H9 (cell line): ENCODE results near the gene ADCY4. TPM values are rescaled to one million over a fixed set of nuclear protein-coding genes. Genes with fewer than 3 reads are reported as not detected.

Source experiments
- DNase-seq: peaks from one replicate; pipeline ENCODE4 v3.0.0-alpha.2; 2017
- H2AFZ ChIP-seq: one replicate; pipeline ENCODE4 v1.6.1; 2013; ENCODE audit warnings: mild to moderate bottlenecking, low read length, control low read depth, moderate library complexity
- H2AK5ac ChIP-seq: 2 replicates; pipeline ENCODE4 v1.6.1; 2013; ENCODE audit warnings: low read length, control low read depth, mixed read lengths; ENCODE audit not compliant: insufficient read length
- H2BK120ac ChIP-seq: one replicate; pipeline ENCODE4 v1.6.1; 2013; ENCODE audit warnings: low read depth, mild to moderate bottlenecking, low read length, control low read depth, inconsistent platforms; ENCODE audit not compliant: poor library complexity, severe bottlenecking
- H2BK12ac ChIP-seq: 2 replicates; pipeline ENCODE4 v1.6.1; 2013; ENCODE audit warnings: low read length, control low read depth, mixed read lengths, low read depth; ENCODE audit not compliant: insufficient read length
- H2BK15ac ChIP-seq: 2 replicates; pipeline ENCODE4 v1.6.1; 2013; ENCODE audit warnings: low read depth, low read length, control low read depth
- H2BK20ac ChIP-seq: one replicate; pipeline ENCODE4 v1.6.1; 2013; ENCODE audit warnings: low read depth, mild to moderate bottlenecking, low read length, control low read depth, inconsistent platforms; ENCODE audit not compliant: poor library complexity, severe bottlenecking
- H2BK5ac ChIP-seq: 2 replicates; pipeline ENCODE4 v1.6.1; 2013; ENCODE audit warnings: low read length, control low read depth, mixed read lengths; ENCODE audit not compliant: insufficient read length
- H3K14ac ChIP-seq: 2 replicates; pipeline ENCODE4 v1.6.1; 2013; ENCODE audit warnings: low read length, control low read depth; ENCODE audit not compliant: insufficient read depth
- H3K18ac ChIP-seq: 2 replicates; pipeline ENCODE4 v1.6.1; 2013; ENCODE audit warnings: low read depth, mild to moderate bottlenecking, mixed read lengths, low read length, control low read depth; ENCODE audit not compliant: insufficient read length
- H3K23ac ChIP-seq: 2 replicates; pipeline ENCODE4 v1.6.1; 2013; ENCODE audit warnings: low read length, control low read depth, mixed read lengths, low read depth; ENCODE audit not compliant: insufficient read length
- H3K23me2 ChIP-seq: 2 replicates; pipeline ENCODE4 v1.6.1; 2013; ENCODE audit warnings: low read depth, mild to moderate bottlenecking, mixed read lengths, low read length, control low read depth; ENCODE audit not compliant: insufficient read length, poor library complexity, severe bottlenecking
- H3K27ac ChIP-seq: 2 replicates; pipeline ENCODE4 v1.5.1; 2013; ENCODE audit warnings: low read length, control low read depth, mixed read lengths, low read depth; ENCODE audit not compliant: insufficient read length
- H3K27me3 ChIP-seq: 2 replicates; pipeline ENCODE4 v1.6.1; 2013; ENCODE audit warnings: low read length, control low read depth, inconsistent platforms; ENCODE audit not compliant: insufficient read depth
- H3K4ac ChIP-seq: 2 replicates; pipeline ENCODE4 v1.6.1; 2013; ENCODE audit warnings: low read depth, mild to moderate bottlenecking, control low read depth, inconsistent platforms, low read length, moderate library complexity
- H3K4me1 ChIP-seq: 2 replicates; pipeline ENCODE4 v1.6.1; 2013; ENCODE audit warnings: low read length, control low read depth, inconsistent platforms; ENCODE audit not compliant: insufficient read depth
- H3K4me2 ChIP-seq: 2 replicates; pipeline ENCODE4 v1.6.1; 2013; ENCODE audit warnings: low read length, control low read depth, mixed read lengths; ENCODE audit not compliant: insufficient read length, insufficient read depth
- H3K56ac ChIP-seq: 2 replicates; pipeline ENCODE4 v1.6.1; 2013; ENCODE audit warnings: low read depth, mild to moderate bottlenecking, mixed read lengths, low read length, control low read depth; ENCODE audit not compliant: insufficient read length
- H3K79me1 ChIP-seq: 2 replicates; pipeline ENCODE4 v1.6.1; 2013; ENCODE audit warnings: low read depth, mild to moderate bottlenecking, moderate library complexity, low read length, control low read depth, inconsistent platforms; ENCODE audit not compliant: insufficient read depth, poor library complexity, severe bottlenecking
- H3K79me2 ChIP-seq: 2 replicates; pipeline ENCODE4 v1.6.1; 2013; ENCODE audit warnings: low read length, control low read depth, inconsistent platforms; ENCODE audit not compliant: insufficient read depth
- H3K9ac ChIP-seq: 2 replicates; pipeline ENCODE4 v1.6.1; 2013; ENCODE audit warnings: low read length, control low read depth, mixed read lengths; ENCODE audit not compliant: insufficient read length; ENCODE audit errors: extremely low read depth
- H3K9me3 ChIP-seq: one replicate; pipeline ENCODE4 v1.6.1; 2013; ENCODE audit warnings: low read depth, low read length, inconsistent platforms; ENCODE audit not compliant: control insufficient read depth
- H3T11ph ChIP-seq: one replicate; pipeline ENCODE4 v1.6.1; 2013; ENCODE audit warnings: mild to moderate bottlenecking, low read length, control low read depth, inconsistent platforms
- H4K20me1 ChIP-seq: one replicate; pipeline ENCODE4 v1.6.1; 2013; ENCODE audit not compliant: control insufficient read depth, insufficient read length, insufficient read depth
- H4K5ac ChIP-seq: 2 replicates; pipeline ENCODE4 v1.6.1; 2013; ENCODE audit warnings: low read depth, mild to moderate bottlenecking, mixed read lengths, low read length, control low read depth; ENCODE audit not compliant: insufficient read length
- H4K8ac ChIP-seq: replicated peaks from 2 replicates; pipeline ENCODE4 v1.6.1; 2013; ENCODE audit warnings: low read length, control low read depth, mixed read lengths, low read depth; ENCODE audit not compliant: insufficient read length
- H4K91ac ChIP-seq: 2 replicates; pipeline ENCODE4 v1.6.1; 2013; ENCODE audit warnings: low read depth, mild to moderate bottlenecking, moderate library complexity, mixed read lengths, low read length, control low read depth; ENCODE audit not compliant: insufficient read length
- H3K27ac Mint-ChIP-seq, 3 experiments: 2 replicates in 2 of 3; 3 replicates in 1 of 3; pipeline ENCODE4 v1.8.0; 2020 to 2021; ENCODE audit warnings: mixed read lengths in 3 of 3, mild to moderate bottlenecking in 1 of 3, moderate library complexity in 1 of 3
- H3K27me3 Mint-ChIP-seq: 2 replicates; pipeline ENCODE4 v1.8.0; 2021; ENCODE audit warnings: low read depth, mild to moderate bottlenecking, moderate library complexity, mixed read lengths
- H3K36me3 Mint-ChIP-seq, 3 experiments: 2 replicates in 2 of 3; 3 replicates in 1 of 3; pipeline ENCODE4 v1.8.0; 2020 to 2021; ENCODE audit warnings: low read depth in 3 of 3, mixed read lengths in 3 of 3; ENCODE audit not compliant: insufficient read depth in 1 of 3
- H3K4me1 Mint-ChIP-seq, 2 experiments: 2 replicates each; pipeline ENCODE4 v1.8.0; 2020; ENCODE audit warnings: mixed read lengths in 2 of 2
- H3K4me3 Mint-ChIP-seq, 2 experiments: 2 replicates in 1 of 2; 3 replicates in 1 of 2; pipeline ENCODE4 v1.8.0; 2020 to 2021; ENCODE audit warnings: mild to moderate bottlenecking in 2 of 2, mixed read lengths in 2 of 2, moderate library complexity in 1 of 2
- H3K9me3 Mint-ChIP-seq, 2 experiments: 2 replicates in 1 of 2; 3 replicates in 1 of 2; pipeline ENCODE4 v1.8.0; 2020; ENCODE audit warnings: mild to moderate bottlenecking in 2 of 2, mixed read lengths in 2 of 2, moderate library complexity in 1 of 2
- CTCF ChIP-seq: fragments of 200-600 bp; sonication (generic); conservative IDR thresholded peaks from 3 replicates; pipeline ENCODE4 v1.8.0; 2021; ENCODE audit warnings: antibody characterized with exemption, mild to moderate bottlenecking
- WGBS: extraction: QIAGEN DNeasy Blood & Tissue Kit; methylation state at CpG from one replicate; pipeline ENCODE4 v1.1.7; 2013; ENCODE audit warnings: missing lambda C conversion rate, low lambda C conversion rate, mixed read lengths; ENCODE audit not compliant: insufficient read length; ENCODE audit errors: extremely low coverage; 5-methylcytosine and 5-hydroxymethylcytosine counted together
- total RNA-seq: library from RNA; stranded (reverse); gene quantifications from 2 replicates; pipeline ENCODE4 v1.2.1, GENCODE V29; 2021

The ADCY4 gene
- total RNA-seq, 1 experiment from 2014 or later: 0.09 TPM

- no peak overlapping the region for H3K56ac ChIP-seq
- no peak overlapping the region for H3K14ac ChIP-seq
- H3K4ac ChIP-seq: no peak overlapping the region
- no peak overlapping the region for H2AFZ ChIP-seq
- no peaks in the 10 kb centered on the region for H4K20me1 ChIP-seq
- H2BK20ac ChIP-seq: no peak overlapping the region
- H2BK120ac ChIP-seq: no peak overlapping the region
- H2BK15ac ChIP-seq: no peak overlapping the region
- no peak for TF ChIP-seq CTCF
- Mint-ChIP-seq H3K4me3 (peak overlapping the region; percentile 77 to 93), H3K27ac (peak overlapping the region; percentile 57 to 94 (median 80); a peak in 3 of 7 replicates), H3K9me3 (no peaks in the 10 kb centered on the region), H3K4me1 (peaks cover 16 to 17% of the 10 kb centered on the region in 2 experiments), H3K27me3 (peaks cover 16% of the 10 kb centered on the region), H3K36me3 (peaks cover 0 to 20% (median 11%) of the 10 kb centered on the region in 3 experiments; a peak in 6 of 7 replicates)
- H3K79me2 ChIP-seq: no peaks in the 10 kb centered on the region
- no peaks in the 10 kb centered on the region; the same call in 1 of the 2 replicates for H3K4me1 ChIP-seq
- no peak overlapping the region for H4K91ac ChIP-seq
- no peak overlapping the region for H3K27ac ChIP-seq
- H3K4me2 ChIP-seq: peak overlapping the region; percentile 69
- H2BK12ac ChIP-seq: no peak overlapping the region
- no peak overlapping the region for H2BK5ac ChIP-seq
- H3K23me2 ChIP-seq: peaks cover 19% of the 10 kb centered on the region
- H4K8ac ChIP-seq: no peak overlapping the region
- no peak overlapping the region for H4K5ac ChIP-seq
- H2AK5ac ChIP-seq: no peak overlapping the region
- no peaks in the 10 kb centered on the region for H3K79me1 ChIP-seq
- no peaks in the 10 kb centered on the region for H3K27me3 ChIP-seq
- no CpG with 5 or more reads among the region's 15 CpGs for WGBS
- DNase-seq: peak; percentile 57
- no peak overlapping the region for H3T11ph ChIP-seq
- no peak overlapping the region for H3K23ac ChIP-seq
- H3K9ac ChIP-seq: no peak overlapping the region
- H3K9me3 ChIP-seq: no peaks in the 10 kb centered on the region
- H3K18ac ChIP-seq: peak overlapping the region; percentile 12
These were observed 33.3 kb upstream of the ADCY4 start for GRCh38 chr14:24368212-24368561.
